Upper lobe of right lung (tissue), 1 donor: ENCODE measurements around the gene SLC15A5. TPM values are rescaled to one million over a fixed set of nuclear protein-coding genes. Genes with fewer than 3 reads are reported as not detected.

Experiments
- ATAC-seq: fragments of 200-7000 bp; cut with Tn5 transposase; one replicate; pipeline ENCODE4 v1.9.1; 2020; ENCODE audit warnings: mild to moderate bottlenecking, moderate library complexity
- DNase-seq: peaks from one replicate; pipeline ENCODE4 v3.0.0-alpha.2; 2020
- H3K27ac ChIP-seq: fragments of 200-600 bp; one replicate; pipeline ENCODE4 v1.8.0; 2022
- H3K27me3 ChIP-seq: fragments of 200-600 bp; one replicate; pipeline ENCODE4 v1.8.0; 2022; ENCODE audit warnings: mild to moderate bottlenecking
- H3K36me3 ChIP-seq: fragments of 200-600 bp; one replicate; pipeline ENCODE4 v1.8.0; 2022
- H3K4me1 ChIP-seq: fragments of 200-600 bp; one replicate; pipeline ENCODE4 v1.8.0; 2022
- H3K4me3 ChIP-seq: fragments of 200-600 bp; one replicate; pipeline ENCODE4 v1.8.0; 2022; ENCODE audit warnings: mild to moderate bottlenecking
- H3K9me3 ChIP-seq: fragments of 200-600 bp; one replicate; pipeline ENCODE4 v1.8.0; 2022
- intact Hi-C: fragments of 100-400 bp; cut with DNase I; formaldehyde crosslinking; loops from one replicate; pipeline ENCODE4 v1.11.0; 2022
- total RNA-seq: library from RNA; stranded (reverse); fragmentation: NEBNext Ultra II Directional; extraction: Animal tissue kit (Norgen Biotek cat#: 25700); gene quantifications from one replicate; pipeline ENCODE4 v1.2.1, GENCODE V29; 2021
- TF ChIP-seq, protein P1 (sequence below): fragments of 200-600 bp; IDR thresholded peaks from one replicate; pipeline ENCODE4 v1.8.0; 2022; ENCODE audit warnings: antibody characterized with exemption
- donor health status: DM: no; HTN: yes; CAD: no; lungs with severe emphysema.

The SLC15A5 gene
- total RNA-seq, 1 donor from 2014 or later: not detected

DNA sequence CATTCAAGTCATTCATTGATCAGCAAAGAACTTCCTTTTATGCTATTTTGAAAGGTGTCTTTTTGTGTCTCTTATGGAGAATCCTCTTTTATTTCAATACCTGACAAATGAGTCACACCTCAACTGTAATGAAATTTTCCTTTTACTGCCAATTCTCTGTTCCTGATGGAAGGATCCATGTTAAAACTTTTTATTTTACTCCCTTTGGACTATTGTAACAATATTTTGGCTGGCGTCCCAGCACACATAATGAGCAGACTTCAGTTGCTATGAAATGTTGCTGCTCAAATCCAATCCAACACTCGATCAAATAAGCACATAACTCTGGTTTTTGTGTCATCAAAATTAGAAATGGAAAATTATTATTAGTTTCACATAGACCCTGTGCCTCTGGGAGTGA lies 21.9 kb upstream of the SLC15A5 start:
- intact Hi-C loops: no loop called here
- no peak for DNase-seq
- Histone ChIP-seq H3K4me3 (no peak overlapping the region), H3K27ac (no peak overlapping the region), H3K36me3 (no peaks in the 10 kb centered on the region), H3K9me3 (no peaks in the 10 kb centered on the region), H3K27me3 (no peaks in the 10 kb centered on the region), H3K4me1 (no peaks in the 10 kb centered on the region)
- no peak for ATAC-seq
- TF ChIP-seq, protein P1, sequence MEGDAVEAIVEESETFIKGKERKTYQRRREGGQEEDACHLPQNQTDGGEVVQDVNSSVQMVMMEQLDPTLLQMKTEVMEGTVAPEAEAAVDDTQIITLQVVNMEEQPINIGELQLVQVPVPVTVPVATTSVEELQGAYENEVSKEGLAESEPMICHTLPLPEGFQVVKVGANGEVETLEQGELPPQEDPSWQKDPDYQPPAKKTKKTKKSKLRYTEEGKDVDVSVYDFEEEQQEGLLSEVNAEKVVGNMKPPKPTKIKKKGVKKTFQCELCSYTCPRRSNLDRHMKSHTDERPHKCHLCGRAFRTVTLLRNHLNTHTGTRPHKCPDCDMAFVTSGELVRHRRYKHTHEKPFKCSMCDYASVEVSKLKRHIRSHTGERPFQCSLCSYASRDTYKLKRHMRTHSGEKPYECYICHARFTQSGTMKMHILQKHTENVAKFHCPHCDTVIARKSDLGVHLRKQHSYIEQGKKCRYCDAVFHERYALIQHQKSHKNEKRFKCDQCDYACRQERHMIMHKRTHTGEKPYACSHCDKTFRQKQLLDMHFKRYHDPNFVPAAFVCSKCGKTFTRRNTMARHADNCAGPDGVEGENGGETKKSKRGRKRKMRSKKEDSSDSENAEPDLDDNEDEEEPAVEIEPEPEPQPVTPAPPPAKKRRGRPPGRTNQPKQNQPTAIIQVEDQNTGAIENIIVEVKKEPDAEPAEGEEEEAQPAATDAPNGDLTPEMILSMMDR: no peak

DNA sequence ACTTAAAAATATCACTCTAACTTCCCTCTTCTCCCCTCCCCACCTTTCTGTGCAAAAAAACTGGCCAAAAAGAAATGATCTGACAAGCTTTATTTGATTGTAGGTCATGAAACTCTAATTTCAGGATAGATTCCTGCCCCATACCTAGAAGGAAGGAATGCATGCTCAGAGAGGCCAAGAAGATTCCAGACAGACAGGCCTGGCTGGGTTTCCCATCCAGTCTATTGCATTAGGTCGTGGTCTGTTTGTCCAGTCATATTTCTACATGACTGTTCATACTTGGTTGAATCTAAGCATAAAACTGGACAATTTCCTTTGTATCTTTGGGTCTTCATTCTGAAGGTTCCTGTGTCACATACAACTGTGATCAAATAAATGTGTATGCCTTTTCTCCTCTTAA lies 20.0 kb upstream of the SLC15A5 start:
- TF ChIP-seq, protein P1: no peak
- H3K27ac ChIP-seq: no peak overlapping the region
- no peak for ATAC-seq
- no peaks in the 10 kb centered on the region for H3K9me3 ChIP-seq
- H3K36me3 ChIP-seq: no peaks in the 10 kb centered on the region
- intact Hi-C loops: no loop called here
- no peaks in the 10 kb centered on the region for H3K4me1 ChIP-seq
- no peaks in the 10 kb centered on the region for H3K27me3 ChIP-seq
- no peak overlapping the region for H3K4me3 ChIP-seq
- DNase-seq: no peak

DNA sequence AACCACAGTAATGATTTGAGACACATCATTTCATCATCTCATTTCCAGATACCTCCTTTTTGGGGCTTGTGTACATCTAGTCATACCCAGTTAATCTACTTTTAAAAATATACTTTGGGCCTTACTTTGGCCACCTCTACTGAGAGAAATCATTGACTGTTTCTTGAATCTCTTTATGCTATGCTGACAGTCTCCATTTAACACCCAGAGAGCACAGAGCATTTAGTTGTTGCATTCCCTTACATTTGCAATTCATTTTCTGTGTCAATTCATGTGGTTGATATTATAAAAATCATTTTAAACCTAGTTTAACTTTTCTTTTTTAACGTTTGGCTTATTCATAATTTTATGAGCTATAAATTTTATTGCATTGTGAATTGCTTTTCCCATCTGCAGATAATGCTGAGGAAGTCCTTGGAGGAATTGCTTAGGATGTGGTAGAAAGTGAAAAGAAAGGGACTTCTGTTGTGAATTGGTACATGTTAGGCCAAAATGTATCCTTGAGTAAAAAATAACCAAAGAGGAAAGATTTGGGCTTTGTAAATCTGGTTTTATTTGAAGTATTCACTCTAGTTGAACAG lies 17.0 kb upstream of the SLC15A5 start:
- DNase-seq (no peak), ATAC-seq (no peak)
- H3K27me3 ChIP-seq: no peaks in the 10 kb centered on the region
- no peak overlapping the region for H3K27ac ChIP-seq
- TF ChIP-seq, protein P1: no peak
- H3K4me3 ChIP-seq: no peak overlapping the region
- no peaks in the 10 kb centered on the region for H3K4me1 ChIP-seq
- intact Hi-C loops: no loop called here
- no peaks in the 10 kb centered on the region for H3K9me3 ChIP-seq
- H3K36me3 ChIP-seq: no peaks in the 10 kb centered on the region

DNA sequence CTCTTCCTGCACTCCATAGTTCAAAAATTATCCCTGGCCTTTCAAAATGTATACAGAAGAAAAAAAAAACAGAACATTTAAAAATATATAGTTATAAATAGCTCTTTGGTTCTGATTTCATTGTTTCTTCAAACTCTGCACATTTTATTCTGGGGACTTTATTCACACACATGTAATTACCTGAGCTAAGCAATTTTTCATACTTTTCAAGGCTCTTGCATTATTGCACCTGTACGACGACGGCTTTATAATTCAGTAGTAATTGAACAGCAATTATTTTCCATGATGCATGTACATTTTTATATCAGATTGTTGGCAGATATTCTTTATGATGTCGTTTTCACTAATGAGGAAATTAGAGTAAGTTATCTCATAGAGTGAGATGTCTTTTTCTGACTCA lies 13.5 kb upstream of the SLC15A5 start:
- intact Hi-C loops: no loop called here
- H3K27ac ChIP-seq: no peak overlapping the region
- ATAC-seq: no peak
- H3K9me3 ChIP-seq: no peaks in the 10 kb centered on the region
- H3K36me3 ChIP-seq: no peaks in the 10 kb centered on the region
- no peak overlapping the region for H3K4me3 ChIP-seq
- no peaks in the 10 kb centered on the region for H3K27me3 ChIP-seq
- DNase-seq: no peak
- no peaks in the 10 kb centered on the region for H3K4me1 ChIP-seq
- TF ChIP-seq, protein P1: no peak

DNA sequence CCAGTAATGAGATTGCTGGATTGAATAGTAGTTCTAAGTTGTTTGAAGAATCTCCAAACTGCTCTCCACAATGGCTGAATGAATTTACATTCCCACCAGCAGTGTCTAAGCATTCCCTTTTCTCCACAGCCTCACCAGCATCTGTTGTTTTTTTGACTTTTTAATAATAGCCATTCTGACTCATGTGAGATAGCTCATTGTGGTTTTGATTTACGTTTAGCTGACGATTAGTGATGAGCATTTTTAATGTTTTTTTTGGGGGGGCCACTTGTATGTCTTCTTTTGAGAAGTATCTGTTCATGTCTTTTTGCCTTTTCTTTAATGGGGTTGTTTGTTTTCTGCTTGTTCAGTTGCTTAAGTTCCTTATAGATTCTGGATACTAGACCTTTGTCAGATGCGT lies 8.1 kb upstream of the SLC15A5 start:
- Histone ChIP-seq H3K9me3 (no peaks in the 10 kb centered on the region), H3K36me3 (no peaks in the 10 kb centered on the region), H3K4me1 (no peaks in the 10 kb centered on the region), H3K27ac (no peak overlapping the region), H3K4me3 (no peak overlapping the region), H3K27me3 (no peaks in the 10 kb centered on the region)
- intact Hi-C loops: no loop called here
- ATAC-seq (no peak), DNase-seq (no peak)
- TF ChIP-seq, protein P1: no peak

DNA sequence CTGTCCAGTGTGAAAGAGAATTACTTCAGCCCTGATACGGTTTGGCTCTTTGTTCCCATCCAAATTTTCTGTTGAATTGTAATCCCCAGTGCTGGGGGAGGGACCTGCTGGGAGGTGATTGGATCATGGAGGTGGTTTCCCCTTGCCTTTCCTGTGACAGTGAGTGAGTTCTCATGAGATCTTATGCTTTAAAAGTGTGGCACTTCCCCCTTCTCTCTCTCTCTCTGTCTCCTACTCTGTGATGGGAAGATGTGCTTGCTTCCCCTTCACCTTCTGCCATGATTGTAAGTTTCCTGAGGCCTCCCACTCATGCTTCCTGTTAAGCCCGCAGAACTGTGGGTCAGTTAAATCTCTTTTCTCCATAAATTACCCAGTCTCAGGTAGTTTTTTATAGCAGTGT lies 5.5 kb upstream of the SLC15A5 start:
- TF ChIP-seq, protein P1: no peak
- no peak for DNase-seq
- Histone ChIP-seq H3K27ac (no peak overlapping the region), H3K4me1 (no peaks in the 10 kb centered on the region), H3K9me3 (no peaks in the 10 kb centered on the region), H3K27me3 (no peaks in the 10 kb centered on the region), H3K36me3 (no peaks in the 10 kb centered on the region), H3K4me3 (no peak overlapping the region)
- no peak for ATAC-seq
- intact Hi-C loops: no loop called here
